Breast epithelium (tissue), 4 donors: ENCODE data around the gene EPN2. TPM values are rescaled to one million over a fixed set of nuclear protein-coding genes. Genes with fewer than 3 reads are reported as not detected.

Experiments
- DNase-seq, 2 donors: peaks; one replicate each; pipeline ENCODE4 v3.0.0-alpha.2; 2019; ENCODE audit warnings: low spot score in 2 of 2
- H3K27ac ChIP-seq, 2 donors: fragments of 200-600 bp; sonication (generic) in 1 of 2; one replicate each; pipeline ENCODE4 v1.5.1; 2016 to 2019; ENCODE audit warnings: mild to moderate bottlenecking in 1 of 2
- H3K27me3 ChIP-seq, 2 donors: fragments of 200-600 bp; sonication (generic) in 1 of 2; one replicate each; pipeline versions ENCODE4 v1.5.1 to v1.6.0; 2017 to 2019; ENCODE audit warnings: control low read depth in 1 of 2, mild to moderate bottlenecking in 1 of 2
- H3K36me3 ChIP-seq: fragments of 200-600 bp; one replicate; pipeline ENCODE4 v1.5.1; 2019
- H3K4me1 ChIP-seq, 2 donors: fragments of 200-600 bp; sonication (generic); one replicate each; pipeline ENCODE4 v1.5.1; 2016 to 2019; ENCODE audit warnings: control low read depth in 1 of 2
- H3K4me3 ChIP-seq, 3 donors: fragments of 200-600 bp; sonication (generic); 1 replicate in 2 of 3; 2 replicates in 1 of 3; pipeline ENCODE4 v1.5.1; 2016 to 2019; ENCODE audit warnings: mild to moderate bottlenecking in 3 of 3, moderate library complexity in 2 of 3
- H3K9me3 ChIP-seq, 2 donors: fragments of 200-600 bp; sonication (generic) in 1 of 2; one replicate each; pipeline ENCODE4 v1.5.1; 2016 to 2019; ENCODE audit warnings: control low read depth in 1 of 2
- POLR2A ChIP-seq: fragments of 450-650 bp; IDR thresholded peaks from one replicate; pipeline ENCODE4 v1.6.1; 2016; ENCODE audit warnings: antibody characterized with exemption, mild to moderate bottlenecking, moderate library complexity
- POLR2AphosphoS5 ChIP-seq, 3 donors: sonication (generic); formaldehyde crosslinking; IDR thresholded peaks; one replicate each; pipeline ENCODE4 v1.6.1; 2017; ENCODE audit warnings: antibody characterized with exemption in 3 of 3
- intact Hi-C: fragments of 100-400 bp; cut with DNase I; formaldehyde crosslinking; loops from one replicate; pipeline ENCODE4 v1.15.1; 2023; ENCODE audit warnings: low total_unique reads
- total RNA-seq, 3 donors: library from RNA; depleted of rRNA; stranded (reverse); fragments of >200 nt; gene quantifications; one replicate each; pipeline ENCODE4 v1.1.0, GENCODE V29; 2016
- TF ChIP-seq, protein P1 (sequence below), 3 donors: fragments of 450-650 bp; IDR thresholded peaks; one replicate each; pipeline ENCODE4 v1.5.1; 2016 to 2017; ENCODE audit warnings: antibody characterized with exemption in 3 of 3, mild to moderate bottlenecking in 3 of 3, moderate library complexity in 3 of 3

Gene EPN2
- total RNA-seq, 3 donors from 2014 or later, result 26.6 to 36.7 (median 30.6) TPM

DNA sequence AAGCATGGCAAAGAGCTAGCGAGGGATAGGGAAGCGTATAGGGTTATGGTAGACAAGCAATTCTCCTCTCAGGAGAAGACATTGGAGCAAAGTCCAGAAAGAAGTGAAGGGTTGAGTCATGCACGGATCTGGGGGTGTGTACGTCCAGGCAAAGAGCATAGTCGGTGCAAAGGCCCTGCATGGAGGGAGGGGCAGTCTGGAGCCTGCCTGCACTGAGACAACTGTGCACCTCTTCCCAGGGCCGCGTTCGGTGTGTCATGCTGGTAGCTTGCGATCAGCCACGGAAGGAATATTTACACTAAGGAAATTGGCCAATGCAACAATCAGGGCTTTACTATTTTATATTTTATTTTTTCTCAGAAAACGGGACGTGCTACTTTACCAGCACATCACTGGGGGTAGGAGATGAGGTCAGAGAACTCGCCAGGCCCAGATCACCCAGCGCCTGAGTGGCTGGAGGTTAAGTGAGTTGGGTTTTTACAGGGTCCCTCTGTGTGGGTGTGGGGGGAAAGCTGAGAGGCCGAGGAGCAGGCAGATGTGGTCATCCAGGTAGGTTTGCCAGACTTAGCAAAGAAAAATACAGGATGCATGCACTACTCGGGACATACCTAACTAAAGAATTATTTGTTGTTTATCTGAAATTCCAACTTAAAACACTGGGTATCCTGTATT is 132.1 kb downstream of the EPN2 start:
- Histone ChIP-seq H3K27ac (peak overlapping the region in 1 of 2 donors; percentile 38), H3K36me3 (no peaks in the 10 kb centered on the region), H3K27me3 (no peaks in the 10 kb centered on the region), H3K9me3 (no peaks in the 10 kb centered on the region), H3K4me3 (no peak overlapping the region), H3K4me1 (no peaks in the 10 kb centered on the region)
- intact Hi-C loops, result loop anchor here (10.0 kb wide), 1 partner anchor 286 kb away; no protein-coding TSS in a partner anchor
- TF ChIP-seq POLR2A (no peak), POLR2AphosphoS5 (IDR thresholded peaks at IDR 0.05) (no peak)
- TF ChIP-seq, protein P1, sequence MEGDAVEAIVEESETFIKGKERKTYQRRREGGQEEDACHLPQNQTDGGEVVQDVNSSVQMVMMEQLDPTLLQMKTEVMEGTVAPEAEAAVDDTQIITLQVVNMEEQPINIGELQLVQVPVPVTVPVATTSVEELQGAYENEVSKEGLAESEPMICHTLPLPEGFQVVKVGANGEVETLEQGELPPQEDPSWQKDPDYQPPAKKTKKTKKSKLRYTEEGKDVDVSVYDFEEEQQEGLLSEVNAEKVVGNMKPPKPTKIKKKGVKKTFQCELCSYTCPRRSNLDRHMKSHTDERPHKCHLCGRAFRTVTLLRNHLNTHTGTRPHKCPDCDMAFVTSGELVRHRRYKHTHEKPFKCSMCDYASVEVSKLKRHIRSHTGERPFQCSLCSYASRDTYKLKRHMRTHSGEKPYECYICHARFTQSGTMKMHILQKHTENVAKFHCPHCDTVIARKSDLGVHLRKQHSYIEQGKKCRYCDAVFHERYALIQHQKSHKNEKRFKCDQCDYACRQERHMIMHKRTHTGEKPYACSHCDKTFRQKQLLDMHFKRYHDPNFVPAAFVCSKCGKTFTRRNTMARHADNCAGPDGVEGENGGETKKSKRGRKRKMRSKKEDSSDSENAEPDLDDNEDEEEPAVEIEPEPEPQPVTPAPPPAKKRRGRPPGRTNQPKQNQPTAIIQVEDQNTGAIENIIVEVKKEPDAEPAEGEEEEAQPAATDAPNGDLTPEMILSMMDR (IDR thresholded peaks at IDR 0.05), result no peak
- no peak for DNase-seq

DNA sequence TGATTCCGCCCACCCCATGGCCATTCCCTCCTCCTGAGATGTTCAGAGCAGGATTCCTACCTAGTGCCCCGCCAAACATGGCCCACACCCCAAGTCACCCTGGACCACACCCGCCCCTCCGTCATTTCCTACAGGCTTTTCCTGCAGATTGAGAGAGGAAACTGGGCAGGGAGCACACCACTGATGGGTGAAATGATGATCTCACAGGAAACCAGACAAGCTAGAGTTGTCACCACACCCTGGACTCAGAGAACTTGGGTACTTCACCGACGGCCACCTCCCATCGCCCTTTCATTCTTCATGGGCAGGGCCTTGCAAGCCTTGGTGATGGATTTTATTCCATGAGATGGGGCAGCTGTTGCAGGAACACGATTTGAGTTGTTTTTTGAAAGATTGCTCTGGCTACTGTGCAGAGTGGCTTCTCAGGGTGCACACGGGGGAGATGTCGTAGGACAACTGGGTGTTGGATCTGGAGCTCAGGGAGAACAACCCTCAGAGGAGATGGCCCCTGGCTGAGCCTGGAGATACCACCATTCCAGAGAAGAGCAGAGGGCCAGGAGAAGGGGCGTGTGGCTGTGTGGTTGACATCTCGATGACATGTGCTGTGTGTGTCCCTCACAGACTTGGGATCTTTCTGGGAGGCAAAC is 132.8 kb downstream of the EPN2 start:
- intact Hi-C loops, result loop anchor here (10.0 kb wide), 2 partner anchors 285 to 1995 kb away; no protein-coding TSS in a partner anchor
- no peaks in the 10 kb centered on the region for H3K4me1 ChIP-seq
- no peak overlapping the region for H3K4me3 ChIP-seq
- no peak for DNase-seq
- no peaks in the 10 kb centered on the region for H3K27me3 ChIP-seq
- peak overlapping the region in 1 of 2 donors; percentile 38 for H3K27ac ChIP-seq
- TF ChIP-seq, protein P1 (IDR thresholded peaks at IDR 0.05), result no peak
- TF ChIP-seq POLR2A, result no peak
- TF ChIP-seq POLR2AphosphoS5 (IDR thresholded peaks at IDR 0.05), result no peak
- H3K9me3 ChIP-seq, result no peaks in the 10 kb centered on the region
- H3K36me3 ChIP-seq, result no peaks in the 10 kb centered on the region

DNA sequence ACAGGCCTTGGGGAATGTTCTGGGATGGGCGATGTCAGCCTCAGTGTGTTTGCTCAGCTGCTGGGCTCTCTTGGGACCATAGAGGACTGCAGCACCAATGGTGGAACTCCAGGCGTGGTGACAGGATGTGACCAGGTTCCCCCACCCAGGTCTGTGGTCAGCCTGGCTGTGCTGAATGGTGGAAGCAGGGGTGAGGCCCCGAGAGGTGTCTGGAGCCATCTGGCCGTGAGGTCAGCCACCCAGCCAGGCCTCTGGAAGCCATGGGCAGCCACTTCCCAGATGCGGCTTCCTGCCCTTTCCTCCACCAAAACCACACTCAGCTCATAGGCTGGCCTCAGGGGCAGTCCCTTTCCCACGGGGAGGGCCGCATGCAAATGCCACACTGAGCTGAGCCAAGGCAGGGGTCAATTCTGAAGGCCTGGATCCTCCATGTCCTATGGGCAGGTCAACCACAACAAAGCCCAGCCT is 133.4 kb downstream of the EPN2 start:
- no peaks in the 10 kb centered on the region for H3K4me1 ChIP-seq
- TF ChIP-seq, protein P1 (IDR thresholded peaks at IDR 0.05), result no peak
- no peak for TF ChIP-seq POLR2AphosphoS5 (IDR thresholded peaks at IDR 0.05)
- no peak for TF ChIP-seq POLR2A
- H3K9me3 ChIP-seq, result no peaks in the 10 kb centered on the region
- intact Hi-C loops, result loop anchor here (10.0 kb wide), 1 partner anchor 1994 kb away; no protein-coding TSS in a partner anchor
- H3K27ac ChIP-seq, result peak overlapping the region in 1 of 2 donors; percentile 35
- no peaks in the 10 kb centered on the region for H3K36me3 ChIP-seq
- H3K4me3 ChIP-seq, result no peak overlapping the region
- H3K27me3 ChIP-seq, result no peaks in the 10 kb centered on the region
- DNase-seq, result peak in 1 of 2 donors; percentile 48

DNA sequence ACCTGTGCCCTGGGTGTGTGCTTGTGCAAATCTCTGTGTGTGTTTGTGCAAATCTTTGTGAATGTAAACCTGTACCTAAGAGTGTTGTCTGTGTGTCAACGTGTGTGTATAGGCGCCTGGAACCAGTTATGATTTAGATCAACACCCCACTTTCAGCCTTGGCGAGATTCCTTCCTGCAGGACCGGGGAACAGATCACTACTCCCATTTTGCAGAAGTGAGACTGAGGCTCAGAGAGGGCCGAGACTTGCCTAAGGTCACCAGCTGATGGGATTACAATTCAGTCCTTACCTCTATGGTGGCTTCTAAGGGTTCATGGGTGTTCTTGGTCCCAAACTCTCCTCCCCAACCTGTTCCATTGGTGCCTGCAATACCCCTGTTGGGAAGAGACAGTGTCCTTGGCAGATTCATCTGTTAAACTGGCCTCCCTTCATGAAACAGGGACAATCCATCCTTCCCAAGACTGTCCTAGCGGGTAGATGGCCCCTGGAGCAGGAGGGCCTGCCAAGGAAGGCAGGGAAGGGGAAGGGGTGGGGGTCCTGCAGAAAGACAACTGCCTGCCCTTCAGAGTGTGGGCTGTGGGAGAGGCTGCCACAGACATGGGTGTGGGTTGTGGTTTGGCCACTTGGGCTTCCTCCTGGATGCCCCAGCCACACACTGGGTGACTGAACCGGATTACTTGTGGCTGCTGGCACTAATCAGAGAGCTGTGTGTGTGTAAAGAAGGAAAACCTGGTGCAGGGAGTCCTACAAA is 134.3 kb downstream of the EPN2 start:
- no peaks in the 10 kb centered on the region for H3K36me3 ChIP-seq
- H3K27ac ChIP-seq, result no peak overlapping the region
- TF ChIP-seq POLR2AphosphoS5 (IDR thresholded peaks at IDR 0.05) (no peak), POLR2A (no peak)
- TF ChIP-seq, protein P1 (IDR thresholded peaks at IDR 0.05), result no peak
- no peaks in the 10 kb centered on the region for H3K4me1 ChIP-seq
- intact Hi-C loops, result loop anchor here (10.0 kb wide), 1 partner anchor 1993 kb away; no protein-coding TSS in a partner anchor
- no peak overlapping the region for H3K4me3 ChIP-seq
- peak in 1 of 2 donors; percentile 19 for DNase-seq
- no peaks in the 10 kb centered on the region for H3K27me3 ChIP-seq
- H3K9me3 ChIP-seq, result no peaks in the 10 kb centered on the region
